Activated B cell treated with CpG ODN at 0.5 μM for 24 hours (primary cell): ENCODE data around the gene KIAA1328. TPM values are rescaled to one million over a fixed set of nuclear protein-coding genes. Genes with fewer than 3 reads are reported as not detected.

Source experiments
- ATAC-seq: fragments of 200-7000 bp; cut with Tn5 transposase; one replicate; pipeline ENCODE4 v1.10.0; 2021; ENCODE audit warnings: low read depth, mild to moderate bottlenecking, moderate library complexity
- CTCF ChIA-PET: fragments of 350-600 bp; sonication (Branson Sonifier 250); formaldehyde crosslinking; loops from one replicate; lab custom pipeline; 2021; ENCODE audit warnings: antibody characterized with exemption; lab: Charles Lee
- POLR2A ChIA-PET: fragments of 350-600 bp; sonication (Branson Sonifier 250); formaldehyde crosslinking; loops from one replicate; lab custom pipeline; 2021; ENCODE audit warnings: antibody characterized with exemption; lab: Charles Lee
- DNase-seq: peaks from one replicate; pipeline ENCODE4 v3.0.0; 2022
- H3K27ac Mint-ChIP-seq: one replicate; pipeline ENCODE4 v1.8.0; 2020; ENCODE audit warnings: mixed read lengths
- H3K27me3 Mint-ChIP-seq: one replicate; pipeline ENCODE4 v1.8.0; 2021; ENCODE audit warnings: mixed read lengths
- H3K36me3 Mint-ChIP-seq: one replicate; pipeline ENCODE4 v1.8.0; 2021; ENCODE audit warnings: low read depth, mixed read lengths
- H3K4me1 Mint-ChIP-seq: one replicate; pipeline ENCODE4 v1.8.0; 2021; ENCODE audit warnings: mixed read lengths
- H3K4me3 Mint-ChIP-seq: one replicate; pipeline ENCODE4 v1.8.0; 2020; ENCODE audit warnings: mild to moderate bottlenecking, mixed read lengths
- H3K9me3 Mint-ChIP-seq: one replicate; pipeline ENCODE4 v1.8.0; 2020; ENCODE audit warnings: mixed read lengths
- intact Hi-C: fragments of 100-400 bp; cut with micrococcal nuclease; formaldehyde crosslinking; loops from one replicate; pipeline ENCODE4 v1.15.1; 2024
- total RNA-seq: library from RNA; stranded (reverse); gene quantifications from 2 replicates; pipeline ENCODE4 v1.2.3, GENCODE V29; 2022
- TF ChIP-seq, protein P1 (sequence below): fragments of 200-600 bp; IDR thresholded peaks from one replicate; pipeline ENCODE4 v1.8.0; 2022; ENCODE audit warnings: antibody characterized with exemption, mild to moderate bottlenecking

KIAA1328 gene
- total RNA-seq, 1 donor from 2014 or later, result 12.9 TPM

DNA sequence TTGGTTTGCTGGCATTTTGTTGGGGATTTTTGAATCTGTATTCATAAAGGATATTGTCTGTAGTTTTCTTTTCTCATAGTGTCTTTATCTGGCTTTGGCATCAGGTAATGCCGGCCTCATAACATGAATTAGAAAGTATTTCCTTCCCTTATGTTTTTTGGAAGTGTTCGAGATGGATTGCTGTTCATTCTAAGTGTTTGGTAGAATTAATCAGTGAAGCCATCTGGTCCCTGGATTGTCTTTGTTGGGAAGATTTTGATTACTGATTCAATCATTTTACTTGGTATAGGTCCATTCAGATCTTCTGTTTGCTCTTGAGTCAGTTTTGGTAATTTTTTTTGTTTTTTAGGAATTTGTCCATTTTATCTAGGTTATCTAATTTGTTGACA, 22.3 kb downstream of the KIAA1328 start:
- ATAC-seq, result no peak
- no peak overlapping the region for H3K4me3 Mint-ChIP-seq
- H3K36me3 Mint-ChIP-seq, result peaks cover 53% of the 10 kb centered on the region
- TF ChIP-seq, protein P1, sequence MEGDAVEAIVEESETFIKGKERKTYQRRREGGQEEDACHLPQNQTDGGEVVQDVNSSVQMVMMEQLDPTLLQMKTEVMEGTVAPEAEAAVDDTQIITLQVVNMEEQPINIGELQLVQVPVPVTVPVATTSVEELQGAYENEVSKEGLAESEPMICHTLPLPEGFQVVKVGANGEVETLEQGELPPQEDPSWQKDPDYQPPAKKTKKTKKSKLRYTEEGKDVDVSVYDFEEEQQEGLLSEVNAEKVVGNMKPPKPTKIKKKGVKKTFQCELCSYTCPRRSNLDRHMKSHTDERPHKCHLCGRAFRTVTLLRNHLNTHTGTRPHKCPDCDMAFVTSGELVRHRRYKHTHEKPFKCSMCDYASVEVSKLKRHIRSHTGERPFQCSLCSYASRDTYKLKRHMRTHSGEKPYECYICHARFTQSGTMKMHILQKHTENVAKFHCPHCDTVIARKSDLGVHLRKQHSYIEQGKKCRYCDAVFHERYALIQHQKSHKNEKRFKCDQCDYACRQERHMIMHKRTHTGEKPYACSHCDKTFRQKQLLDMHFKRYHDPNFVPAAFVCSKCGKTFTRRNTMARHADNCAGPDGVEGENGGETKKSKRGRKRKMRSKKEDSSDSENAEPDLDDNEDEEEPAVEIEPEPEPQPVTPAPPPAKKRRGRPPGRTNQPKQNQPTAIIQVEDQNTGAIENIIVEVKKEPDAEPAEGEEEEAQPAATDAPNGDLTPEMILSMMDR, result no peak
- H3K27me3 Mint-ChIP-seq, result no peaks in the 10 kb centered on the region
- peaks cover 5% of the 10 kb centered on the region for H3K9me3 Mint-ChIP-seq
- CTCF ChIA-PET, result no interaction called here
- H3K27ac Mint-ChIP-seq, result no peak overlapping the region
- intact Hi-C loops, result no loop called here
- no peak for DNase-seq
- no peaks in the 10 kb centered on the region for H3K4me1 Mint-ChIP-seq
- POLR2A ChIA-PET, result no interaction called here

DNA sequence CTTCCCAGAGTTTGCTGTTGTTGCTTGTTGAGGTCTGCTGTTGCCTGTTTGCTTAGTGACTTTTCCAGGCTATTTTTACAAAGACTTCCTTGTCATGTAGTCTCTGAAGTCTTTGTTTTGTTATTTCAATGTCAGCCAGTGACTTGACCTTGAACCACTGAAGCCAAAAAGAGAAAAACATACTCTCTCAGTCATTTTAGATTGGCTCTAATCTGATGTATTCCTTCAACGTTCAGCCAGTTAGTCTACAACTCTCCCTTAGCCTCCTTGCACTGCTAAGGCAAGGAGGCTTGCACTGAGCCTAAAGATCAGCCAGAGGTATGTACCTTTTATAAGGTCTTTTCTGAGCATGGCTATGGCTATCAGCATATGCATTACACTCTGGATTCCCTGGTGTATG, 27.9 kb downstream of the KIAA1328 start:
- Mint-ChIP-seq H3K27ac (no peak overlapping the region), H3K36me3 (peaks cover 40% of the 10 kb centered on the region), H3K4me1 (no peaks in the 10 kb centered on the region), H3K4me3 (no peak overlapping the region), H3K9me3 (peaks cover 2% of the 10 kb centered on the region), H3K27me3 (no peaks in the 10 kb centered on the region)
- CTCF ChIA-PET, result no interaction called here
- TF ChIP-seq, protein P1, result no peak
- DNase-seq (no peak), ATAC-seq (no peak)
- POLR2A ChIA-PET, result no interaction called here
- intact Hi-C loops, result no loop called here

DNA sequence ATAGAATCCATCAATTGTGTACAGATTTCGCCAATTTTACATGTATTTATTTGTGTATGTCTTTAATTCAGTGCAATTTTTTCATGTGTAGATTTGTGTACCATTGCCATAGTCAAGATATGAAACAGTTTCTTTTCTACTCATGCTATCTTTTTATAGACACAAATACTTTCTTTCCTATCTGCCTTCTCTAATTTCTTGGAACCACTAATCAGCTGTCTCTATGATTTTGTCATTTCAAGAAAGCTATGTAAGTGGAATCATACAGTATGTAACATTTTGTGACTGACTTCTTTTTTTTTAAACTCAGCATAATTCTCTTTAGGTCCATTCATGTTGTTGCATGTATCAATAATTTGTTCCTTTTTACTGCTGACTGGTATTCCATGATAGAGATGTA, 33.3 kb downstream of the KIAA1328 start:
- ChIA-PET POLR2A (no interaction called here), CTCF (no interaction called here)
- Mint-ChIP-seq H3K4me3 (no peak overlapping the region), H3K27me3 (no peaks in the 10 kb centered on the region), H3K4me1 (no peaks in the 10 kb centered on the region), H3K36me3 (peaks cover 30% of the 10 kb centered on the region), H3K27ac (no peak overlapping the region), H3K9me3 (no peaks in the 10 kb centered on the region)
- TF ChIP-seq, protein P1, result no peak
- ATAC-seq (no peak), DNase-seq (no peak)
- intact Hi-C loops, result no loop called here

DNA sequence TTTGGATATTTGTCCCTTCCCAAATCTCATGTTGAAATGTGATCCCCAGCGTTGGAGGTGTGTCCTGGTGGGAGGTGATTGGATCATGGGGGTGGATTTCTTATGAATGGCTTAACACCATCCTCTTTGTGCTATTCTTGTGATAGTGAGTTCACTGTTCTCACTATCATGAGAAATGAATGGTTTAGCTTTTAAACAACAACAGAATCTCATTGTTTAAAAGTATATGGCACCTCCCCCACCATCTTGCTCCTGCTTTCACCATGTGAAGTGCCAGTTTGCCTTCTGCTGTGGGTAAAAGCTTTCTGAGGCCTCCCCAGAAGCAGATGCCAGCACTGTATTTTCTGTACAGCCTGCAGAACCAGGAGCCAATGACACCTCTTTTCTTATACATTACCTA, 38.1 kb downstream of the KIAA1328 start:
- intact Hi-C loops, result no loop called here
- H3K36me3 Mint-ChIP-seq, result peaks cover 35% of the 10 kb centered on the region
- DNase-seq (no peak), ATAC-seq (no peak)
- no peaks in the 10 kb centered on the region for H3K27me3 Mint-ChIP-seq
- H3K4me3 Mint-ChIP-seq, result no peak overlapping the region
- H3K4me1 Mint-ChIP-seq, result peaks cover 1% of the 10 kb centered on the region
- TF ChIP-seq, protein P1, result no peak
- ChIA-PET POLR2A (no interaction called here), CTCF (no interaction called here)
- H3K27ac Mint-ChIP-seq, result no peak overlapping the region
- H3K9me3 Mint-ChIP-seq, result no peaks in the 10 kb centered on the region

DNA sequence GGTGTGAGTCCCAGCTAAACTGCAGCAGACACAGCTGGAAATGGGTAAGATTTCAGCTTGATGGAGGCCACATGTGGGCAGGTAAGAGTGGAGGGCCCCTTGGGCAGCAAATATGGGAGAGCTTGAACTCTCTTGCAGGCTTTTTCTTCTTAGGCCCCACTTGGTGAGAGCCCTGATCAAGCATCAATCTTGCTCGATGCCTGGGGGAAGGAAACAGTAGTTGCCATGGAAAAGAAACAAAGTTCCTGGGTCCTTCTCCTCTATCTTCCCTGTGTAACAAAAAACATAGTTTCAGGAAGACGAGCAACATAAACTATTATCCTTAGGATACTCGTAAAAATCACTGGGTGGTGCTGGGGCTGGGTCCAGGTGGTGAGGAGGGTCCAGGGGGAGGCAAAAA, 42.9 kb downstream of the KIAA1328 start:
- TF ChIP-seq, protein P1, result no peak
- H3K4me3 Mint-ChIP-seq, result no peak overlapping the region
- POLR2A ChIA-PET, result no interaction called here
- ATAC-seq (no peak), DNase-seq (no peak)
- intact Hi-C loops, result no loop called here
- peaks cover 22% of the 10 kb centered on the region for H3K36me3 Mint-ChIP-seq
- H3K9me3 Mint-ChIP-seq, result peaks cover 9% of the 10 kb centered on the region
- peaks cover 6% of the 10 kb centered on the region for H3K4me1 Mint-ChIP-seq
- no peak overlapping the region for H3K27ac Mint-ChIP-seq
- no peaks in the 10 kb centered on the region for H3K27me3 Mint-ChIP-seq
- CTCF ChIA-PET, result no interaction called here
